ENCODE measurements around the gene ZSCAN9. TPM values are rescaled to one million over a fixed set of nuclear protein-coding genes. Genes with fewer than 3 reads are reported as not detected.
A peak's percentile ranks its signal among the peaks of the same experiment; 100 is the strongest.

ZSCAN9 gene
- total and polyA plus RNA-seq, 2 of the 13 experiments (the other 11 are each of a cell fraction or from before 2014, with no cell fraction given), result 14.6 to 17.8 TPM

DNA sequence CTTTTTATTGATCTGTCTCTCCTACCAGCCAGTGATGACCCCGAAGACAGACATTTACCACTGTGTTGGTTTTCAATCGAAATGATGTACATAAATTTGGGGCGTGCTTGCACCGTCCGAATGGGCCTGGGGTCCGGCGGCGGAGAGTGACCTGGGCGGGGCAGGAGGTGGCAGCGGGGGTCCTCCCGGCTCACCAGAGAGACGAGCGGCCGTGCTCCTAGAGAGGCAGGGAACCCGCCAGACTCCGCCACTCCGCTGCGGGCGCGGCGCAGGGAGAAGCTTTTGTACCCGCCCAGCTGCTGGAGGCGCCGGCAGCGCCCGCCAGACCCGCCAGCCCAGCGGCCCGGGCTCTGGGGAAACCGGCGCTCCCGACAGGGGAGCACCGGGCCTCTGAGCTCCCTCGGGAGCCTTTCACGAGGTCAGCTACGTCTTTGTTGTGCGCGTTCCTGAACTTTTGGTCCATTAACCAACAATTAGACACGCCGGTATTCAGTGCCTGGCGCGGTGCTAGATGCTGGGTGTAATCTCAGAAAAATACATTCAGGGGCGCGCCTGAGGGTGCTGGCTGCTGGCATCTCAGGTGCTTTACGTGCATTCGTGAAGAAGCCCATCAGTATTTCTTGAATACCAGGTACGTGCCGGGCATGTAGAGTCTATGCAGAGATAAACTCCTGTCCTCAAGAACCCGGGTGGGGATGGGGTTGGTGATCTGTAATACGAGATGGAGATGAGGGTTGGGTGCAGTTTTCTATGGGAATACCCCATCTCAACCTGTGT, 56.4 kb downstream of the ZSCAN9 start, which contains the start of gene PGBD1 (continued):
- TF ChIP-seq, protein P1, sequence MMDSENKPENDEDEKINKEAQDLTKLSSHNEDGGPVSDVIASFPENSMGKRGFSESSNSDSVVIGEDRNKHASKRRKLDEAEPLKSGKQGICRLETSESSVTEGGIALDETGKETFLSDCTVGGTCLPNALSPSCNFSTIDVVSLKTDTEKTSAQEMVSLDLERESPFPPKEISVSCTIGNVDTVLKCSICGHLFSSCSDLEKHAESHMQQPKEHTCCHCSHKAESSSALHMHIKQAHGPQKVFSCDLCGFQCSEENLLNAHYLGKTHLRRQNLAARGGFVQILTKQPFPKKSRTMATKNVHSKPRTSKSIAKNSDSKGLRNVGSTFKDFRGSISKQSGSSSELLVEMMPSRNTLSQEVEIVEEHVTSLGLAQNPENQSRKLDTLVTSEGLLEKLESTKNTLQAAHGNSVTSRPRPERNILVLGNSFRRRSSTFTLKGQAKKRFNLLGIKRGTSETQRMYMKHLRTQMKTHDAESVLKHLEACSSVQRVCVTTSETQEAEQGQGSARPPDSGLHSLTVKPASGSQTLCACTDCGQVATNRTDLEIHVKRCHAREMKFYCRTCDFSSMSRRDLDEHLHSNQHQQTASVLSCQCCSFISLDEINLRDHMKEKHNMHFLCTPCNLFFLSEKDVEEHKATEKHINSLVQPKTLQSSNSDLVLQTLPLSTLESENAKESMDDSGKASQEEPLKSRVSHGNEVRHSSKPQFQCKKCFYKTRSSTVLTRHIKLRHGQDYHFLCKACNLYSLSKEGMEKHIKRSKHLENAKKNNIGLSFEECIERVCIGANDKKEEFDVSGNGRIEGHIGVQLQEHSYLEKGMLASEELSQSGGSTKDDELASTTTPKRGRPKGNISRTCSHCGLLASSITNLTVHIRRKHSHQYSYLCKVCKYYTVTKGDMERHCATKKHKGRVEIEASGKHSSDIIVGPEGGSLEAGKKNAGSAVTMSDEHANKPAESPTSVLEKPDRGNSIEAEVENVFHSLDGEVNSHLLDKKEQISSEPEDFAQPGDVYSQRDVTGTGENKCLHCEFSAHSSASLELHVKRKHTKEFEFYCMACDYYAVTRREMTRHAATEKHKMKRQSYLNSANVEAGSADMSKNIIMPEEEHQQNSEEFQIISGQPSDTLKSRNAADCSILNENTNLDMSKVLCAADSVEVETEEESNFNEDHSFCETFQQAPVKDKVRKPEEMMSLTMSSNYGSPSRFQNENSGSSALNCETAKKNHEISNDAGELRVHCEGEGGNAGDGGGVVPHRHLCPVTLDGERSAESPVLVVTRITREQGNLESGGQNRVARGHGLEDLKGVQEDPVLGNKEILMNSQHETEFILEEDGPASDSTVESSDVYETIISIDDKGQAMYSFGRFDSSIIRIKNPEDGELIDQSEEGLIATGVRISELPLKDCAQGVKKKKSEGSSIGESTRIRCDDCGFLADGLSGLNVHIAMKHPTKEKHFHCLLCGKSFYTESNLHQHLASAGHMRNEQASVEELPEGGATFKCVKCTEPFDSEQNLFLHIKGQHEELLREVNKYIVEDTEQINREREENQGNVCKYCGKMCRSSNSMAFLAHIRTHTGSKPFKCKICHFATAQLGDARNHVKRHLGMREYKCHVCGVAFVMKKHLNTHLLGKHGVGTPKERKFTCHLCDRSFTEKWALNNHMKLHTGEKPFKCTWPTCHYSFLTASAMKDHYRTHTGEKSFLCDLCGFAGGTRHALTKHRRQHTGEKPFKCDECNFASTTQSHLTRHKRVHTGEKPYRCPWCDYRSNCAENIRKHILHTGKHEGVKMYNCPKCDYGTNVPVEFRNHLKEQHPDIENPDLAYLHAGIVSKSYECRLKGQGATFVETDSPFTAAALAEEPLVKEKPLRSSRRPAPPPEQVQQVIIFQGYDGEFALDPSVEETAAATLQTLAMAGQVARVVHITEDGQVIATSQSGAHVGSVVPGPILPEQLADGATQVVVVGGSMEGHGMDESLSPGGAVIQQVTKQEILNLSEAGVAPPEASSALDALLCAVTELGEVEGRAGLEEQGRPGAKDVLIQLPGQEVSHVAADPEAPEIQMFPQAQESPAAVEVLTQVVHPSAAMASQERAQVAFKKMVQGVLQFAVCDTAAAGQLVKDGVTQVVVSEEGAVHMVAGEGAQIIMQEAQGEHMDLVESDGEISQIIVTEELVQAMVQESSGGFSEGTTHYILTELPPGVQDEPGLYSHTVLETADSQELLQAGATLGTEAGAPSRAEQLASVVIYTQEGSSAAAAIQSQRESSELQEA (CRISPR knock-in tag; IDR thresholded peaks at IDR 0.05; ENCODE audit: not compliant biosample characterization), result peak; percentile 79
- TF ChIP-seq ZNF180 (CRISPR knock-in tag; IDR thresholded peaks at IDR 0.05; ENCODE audit: borderline replicate concordance, low read depth) (no peak), TEAD3 (CRISPR knock-in tag; optimal IDR thresholded peaks at IDR 0.05; ENCODE audit: borderline replicate concordance) (no peak), ZNF841 (CRISPR knock-in tag; IDR thresholded peaks at IDR 0.05; ENCODE audit: borderline replicate concordance) (no peak), SMYD3 (CRISPR knock-in tag; IDR thresholded peaks at IDR 0.05) (no peak), ZSCAN12 (CRISPR knock-in tag; IDR thresholded peaks at IDR 0.05) (no peak), SP2 (CRISPR knock-in tag; IDR thresholded peaks at IDR 0.05) (no peak), FOSL2 (CRISPR knock-in tag; IDR thresholded peaks at IDR 0.05) (no peak; the same call in 1 of the 2 replicates), NFYC (CRISPR knock-in tag; IDR thresholded peaks at IDR 0.05) (peak; percentile 34; the same call in 1 of the 2 replicates), MBNL3 (CRISPR knock-in tag; conservative IDR thresholded peaks at IDR 0.05) (no peak), ZNF788 (CRISPR knock-in tag; IDR thresholded peaks at IDR 0.05; ENCODE audit: borderline replicate concordance) (peak; percentile 86; the same call in 1 of the 2 replicates), ZNF230 (CRISPR knock-in tag; IDR thresholded peaks at IDR 0.05) (peak; percentile 90; the same call in 1 of the 2 replicates), GABPA (IDR thresholded peaks at IDR 0.05; ENCODE audit: low read depth, low read length) (peak; percentile 60), GABPA (CRISPR knock-in tag; IDR thresholded peaks at IDR 0.05; ENCODE audit: low read depth) (peak; percentile 80), TOE1 (CRISPR knock-in tag; IDR thresholded peaks at IDR 0.05) (no peak)
- TF ChIP-seq, protein P2, sequence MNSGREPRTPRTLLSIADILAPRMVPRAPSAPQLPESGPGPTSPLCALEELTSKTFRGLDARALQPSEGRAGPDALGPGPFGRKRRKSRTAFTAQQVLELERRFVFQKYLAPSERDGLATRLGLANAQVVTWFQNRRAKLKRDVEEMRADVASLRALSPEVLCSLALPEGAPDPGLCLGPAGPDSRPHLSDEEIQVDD (CRISPR knock-in tag; IDR thresholded peaks at IDR 0.05; ENCODE audit: borderline replicate concordance), result no peak
- TF ChIP-seq, protein P3, sequence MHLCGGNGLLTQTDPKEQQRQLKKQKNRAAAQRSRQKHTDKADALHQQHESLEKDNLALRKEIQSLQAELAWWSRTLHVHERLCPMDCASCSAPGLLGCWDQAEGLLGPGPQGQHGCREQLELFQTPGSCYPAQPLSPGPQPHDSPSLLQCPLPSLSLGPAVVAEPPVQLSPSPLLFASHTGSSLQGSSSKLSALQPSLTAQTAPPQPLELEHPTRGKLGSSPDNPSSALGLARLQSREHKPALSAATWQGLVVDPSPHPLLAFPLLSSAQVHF (CRISPR knock-in tag; IDR thresholded peaks at IDR 0.05), result no peak
- TF ChIP-seq, protein P4, sequence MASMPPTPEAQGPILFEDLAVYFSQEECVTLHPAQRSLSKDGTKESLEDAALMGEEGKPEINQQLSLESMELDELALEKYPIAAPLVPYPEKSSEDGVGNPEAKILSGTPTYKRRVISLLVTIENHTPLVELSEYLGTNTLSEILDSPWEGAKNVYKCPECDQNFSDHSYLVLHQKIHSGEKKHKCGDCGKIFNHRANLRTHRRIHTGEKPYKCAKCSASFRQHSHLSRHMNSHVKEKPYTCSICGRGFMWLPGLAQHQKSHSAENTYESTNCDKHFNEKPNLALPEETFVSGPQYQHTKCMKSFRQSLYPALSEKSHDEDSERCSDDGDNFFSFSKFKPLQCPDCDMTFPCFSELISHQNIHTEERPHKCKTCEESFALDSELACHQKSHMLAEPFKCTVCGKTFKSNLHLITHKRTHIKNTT (CRISPR knock-in tag; IDR thresholded peaks at IDR 0.05), result no peak
- TF ChIP-seq, protein P5, sequence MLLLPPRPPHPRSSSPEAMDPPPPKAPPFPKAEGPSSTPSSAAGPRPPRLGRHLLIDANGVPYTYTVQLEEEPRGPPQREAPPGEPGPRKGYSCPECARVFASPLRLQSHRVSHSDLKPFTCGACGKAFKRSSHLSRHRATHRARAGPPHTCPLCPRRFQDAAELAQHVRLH (CRISPR knock-in tag; IDR thresholded peaks at IDR 0.05; ENCODE audit: borderline replicate concordance, low read depth), result peak; percentile 62; the same call in 1 of the 2 replicates
